Mucosa of stomach (tissue), 1 donor: ENCODE data around the gene MIF.

Experiments used
- H3K27me3 ChIP-seq: one replicate; pipeline ENCODE4 v1.7.0; 2013; ENCODE audit warnings: mild to moderate bottlenecking, low read length; ENCODE audit not compliant: control insufficient read depth, insufficient read depth
- H3K36me3 ChIP-seq: one replicate; pipeline ENCODE4 v1.7.0; 2013; ENCODE audit warnings: low read length; ENCODE audit not compliant: control insufficient read depth, insufficient read depth
- H3K4me1 ChIP-seq: one replicate; pipeline ENCODE4 v1.7.0; 2013; ENCODE audit warnings: mild to moderate bottlenecking, low read length; ENCODE audit not compliant: control insufficient read depth, insufficient read depth
- H3K4me3 ChIP-seq: one replicate; pipeline ENCODE4 v1.7.0; 2013; ENCODE audit warnings: low read length
- H3K9ac ChIP-seq: one replicate; pipeline ENCODE4 v1.7.0; 2013; ENCODE audit warnings: mild to moderate bottlenecking, low read length, moderate library complexity
- H3K9me3 ChIP-seq: one replicate; pipeline ENCODE4 v1.7.0; 2013; ENCODE audit warnings: mild to moderate bottlenecking, low read length, moderate library complexity; ENCODE audit not compliant: control insufficient read depth
- donor health status: Pancreatic carcinoma.

The MIF gene

GRCh38 chr22:23893945-23894709 lies at the start of gene MIF:
MIF (plus strand) TSS chr22:23894383; CDS start chr22:23894475, 92 bp downstream.
- H3K4me1 ChIP-seq, result peaks cover 19% of the 10 kb centered on the region
- peak within 1 kb of the TSS; percentile 89 for H3K9ac ChIP-seq
- peak within 1 kb of the TSS; percentile 83 for H3K4me3 ChIP-seq
- no peaks in the 10 kb centered on the region for H3K27me3 ChIP-seq
- no peaks in the 10 kb centered on the region for H3K9me3 ChIP-seq
- H3K36me3 ChIP-seq, result no peaks in the 10 kb centered on the region

DNA sequence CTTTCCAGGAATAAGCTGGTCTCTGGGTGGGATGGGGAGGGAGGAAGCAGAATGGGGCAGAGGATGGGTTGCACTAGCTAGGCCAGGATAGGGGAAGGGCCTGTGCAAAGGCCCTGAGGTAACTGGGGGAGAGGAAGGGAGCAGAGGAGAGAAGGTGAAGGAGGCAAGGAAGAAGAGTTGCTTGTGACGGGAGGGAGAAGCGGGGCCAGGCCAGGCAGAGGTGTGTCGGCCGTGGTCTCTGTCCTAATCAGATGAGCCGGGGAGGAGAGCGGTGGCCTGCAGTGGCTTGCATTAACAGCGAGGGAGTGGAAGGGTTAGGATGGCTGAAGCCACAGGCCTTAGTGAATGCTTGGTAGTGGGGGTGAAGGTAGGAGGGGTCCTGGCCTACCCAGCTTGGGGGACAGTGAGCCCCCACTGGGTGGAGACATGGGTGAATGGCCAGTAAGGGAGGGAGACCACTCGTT lies 49.4 kb upstream of the MIF start:
- Histone ChIP-seq H3K36me3 (no peaks in the 10 kb centered on the region), H3K4me1 (peaks cover 17% of the 10 kb centered on the region), H3K9me3 (no peaks in the 10 kb centered on the region), H3K27me3 (peaks cover 7% of the 10 kb centered on the region), H3K9ac (no peak overlapping the region), H3K4me3 (no peak overlapping the region)

DNA sequence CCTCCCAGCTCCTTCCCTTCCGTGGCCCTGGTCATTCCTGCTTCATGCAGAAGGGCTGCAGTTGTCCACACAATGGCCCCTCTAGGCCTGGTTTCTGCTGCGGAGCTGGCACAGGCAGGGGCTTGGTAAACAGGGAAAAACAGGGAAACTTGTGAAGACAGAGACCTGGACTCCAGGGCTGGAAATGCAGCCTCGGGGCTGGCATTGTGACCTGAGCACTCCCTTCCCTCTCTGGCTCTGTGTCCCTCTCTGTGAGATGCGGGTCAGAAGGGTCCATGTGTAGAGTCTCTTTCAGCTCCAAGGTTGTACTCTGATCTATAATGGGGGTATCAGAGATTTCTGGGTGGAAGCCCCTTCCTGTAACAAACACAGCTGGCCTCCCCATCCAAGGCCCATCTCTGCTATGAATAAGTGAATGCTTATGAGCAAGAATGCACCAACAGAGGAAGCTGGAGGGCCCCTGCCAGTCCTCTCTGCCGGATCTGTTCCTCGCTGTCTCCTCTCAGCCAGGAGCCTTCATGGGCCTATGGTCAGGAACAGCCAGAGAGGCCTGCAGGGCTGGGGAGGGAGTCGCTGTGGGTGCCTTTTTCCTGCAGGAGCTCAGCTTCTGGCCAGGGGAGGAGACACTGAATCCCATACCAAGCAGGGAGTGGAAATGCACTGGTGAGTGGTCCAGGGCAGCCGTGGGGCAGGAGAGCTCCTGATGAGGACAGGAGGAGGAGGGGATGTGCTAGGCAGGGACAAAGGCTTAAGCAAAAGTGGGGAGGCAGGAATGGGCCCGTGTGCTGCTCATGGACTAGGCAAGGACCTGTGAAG lies 48.7 kb upstream of the MIF start:
- Histone ChIP-seq H3K4me3 (no peak overlapping the region), H3K27me3 (peaks cover 7% of the 10 kb centered on the region), H3K9me3 (no peaks in the 10 kb centered on the region), H3K36me3 (no peaks in the 10 kb centered on the region), H3K4me1 (peaks cover 17% of the 10 kb centered on the region), H3K9ac (no peak overlapping the region)

DNA sequence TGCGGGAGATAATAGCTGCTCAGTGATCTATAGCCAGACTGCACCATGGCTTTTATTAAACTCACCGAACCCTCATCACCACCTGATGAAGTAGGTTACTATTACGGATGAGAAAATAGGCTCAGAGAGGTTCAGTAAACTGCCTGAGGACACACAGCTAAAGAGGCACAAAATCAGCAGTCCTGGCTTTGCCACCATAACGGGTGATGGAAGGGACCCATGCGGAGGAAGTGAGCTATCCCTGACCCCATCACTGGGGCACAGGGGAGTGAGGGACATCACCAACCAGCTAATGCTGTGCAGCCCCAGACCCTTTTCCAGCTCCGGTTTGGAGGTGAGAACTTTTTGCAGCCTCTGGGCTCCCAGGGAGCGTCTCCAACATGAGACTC lies 48.1 kb upstream of the MIF start:
- Histone ChIP-seq H3K4me1 (peaks cover 17% of the 10 kb centered on the region), H3K9me3 (no peaks in the 10 kb centered on the region), H3K27me3 (peaks cover 7% of the 10 kb centered on the region), H3K36me3 (no peaks in the 10 kb centered on the region), H3K9ac (no peak overlapping the region), H3K4me3 (no peak overlapping the region)

- H3K27me3 ChIP-seq, result peaks cover 7% of the 10 kb centered on the region
- no peak overlapping the region for H3K4me3 ChIP-seq
- H3K36me3 ChIP-seq, result no peaks in the 10 kb centered on the region
- H3K4me1 ChIP-seq, result peaks cover 17% of the 10 kb centered on the region
- no peaks in the 10 kb centered on the region for H3K9me3 ChIP-seq
- no peak overlapping the region for H3K9ac ChIP-seq
These were observed 46.8 kb upstream of the MIF start for GRCh38 chr22:23847310-23847920.

GRCh38 chr22:23847991-23848864 lies 46.0 kb upstream of the MIF start:
- Histone ChIP-seq H3K27me3 (peaks cover 7% of the 10 kb centered on the region), H3K36me3 (no peaks in the 10 kb centered on the region), H3K4me1 (peaks cover 17% of the 10 kb centered on the region), H3K9me3 (no peaks in the 10 kb centered on the region), H3K9ac (no peak overlapping the region), H3K4me3 (no peak overlapping the region)

- no peak overlapping the region for H3K4me3 ChIP-seq
- no peaks in the 10 kb centered on the region for H3K36me3 ChIP-seq
- no peak overlapping the region for H3K9ac ChIP-seq
- H3K27me3 ChIP-seq, result peaks cover 7% of the 10 kb centered on the region
- peaks cover 16% of the 10 kb centered on the region for H3K4me1 ChIP-seq
- H3K9me3 ChIP-seq, result no peaks in the 10 kb centered on the region
These were observed 44.9 kb upstream of the MIF start for GRCh38 chr22:23849009-23850006.

- Histone ChIP-seq H3K4me3 (no peak overlapping the region), H3K36me3 (no peaks in the 10 kb centered on the region)
These were observed 44.0 kb upstream of the MIF start for GRCh38 chr22:23850136-23850611.

DNA sequence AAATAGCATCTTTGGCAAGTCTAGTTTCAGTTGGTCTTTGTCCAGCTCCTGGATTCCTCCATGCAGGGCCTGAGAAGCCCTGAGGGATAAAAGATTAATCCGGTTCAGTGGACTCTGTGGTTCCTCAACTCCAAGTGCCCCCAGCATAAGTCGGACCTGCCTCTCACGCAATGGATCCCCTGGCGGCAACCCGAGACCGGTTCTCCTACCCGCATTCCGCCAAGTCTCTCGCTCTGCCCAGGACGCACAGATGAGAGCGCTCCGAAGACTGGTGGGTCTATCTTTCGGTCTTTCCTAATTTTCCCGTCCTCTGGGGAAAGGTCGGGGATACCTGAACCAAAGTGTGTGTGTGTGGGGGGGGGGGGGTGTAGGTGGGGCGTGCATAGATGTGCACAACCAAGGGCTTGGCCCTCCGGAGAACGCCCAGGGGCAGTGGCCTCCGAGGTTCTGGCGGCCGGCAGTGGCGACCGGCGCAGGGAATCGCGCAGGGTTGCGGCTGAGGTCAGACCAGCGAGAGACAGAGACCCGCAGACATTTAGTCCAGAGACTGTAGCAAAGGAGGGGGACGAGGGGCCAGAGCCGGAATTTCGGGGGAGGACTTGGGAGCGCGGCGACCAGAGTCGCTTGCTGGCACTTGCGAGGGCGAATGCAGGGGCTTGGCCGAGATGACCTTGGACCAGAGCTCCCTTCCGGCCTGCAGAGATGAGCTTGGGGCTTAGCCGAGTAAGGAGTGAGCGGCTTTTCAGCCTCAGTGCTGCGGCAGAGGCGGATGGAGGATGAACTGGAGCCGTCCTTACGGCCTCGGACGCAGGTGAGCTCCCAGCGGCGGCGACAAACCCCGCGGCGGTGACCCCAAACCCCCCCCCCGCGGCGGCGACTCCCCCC lies 37.2 kb upstream of the MIF start:
- no peaks in the 10 kb centered on the region for H3K27me3 ChIP-seq
- H3K36me3 ChIP-seq, result no peaks in the 10 kb centered on the region
- no peaks in the 10 kb centered on the region for H3K9me3 ChIP-seq
- H3K4me3 ChIP-seq, result peak overlapping the region; percentile 78
- H3K9ac ChIP-seq, result peak overlapping the region; percentile 73
- no peaks in the 10 kb centered on the region for H3K4me1 ChIP-seq

More at GRCh38 chr22:23850136-23850611, 44.0 kb upstream of the MIF start:
- peaks cover 12% of the 10 kb centered on the region for H3K4me1 ChIP-seq
- no peak overlapping the region for H3K9ac ChIP-seq
- H3K9me3 ChIP-seq, result no peaks in the 10 kb centered on the region
- H3K27me3 ChIP-seq, result peaks cover 7% of the 10 kb centered on the region
